HepG2 (cell line): ENCODE results near the gene RIMOC1. TPM values are rescaled to one million over a fixed set of nuclear protein-coding genes. Genes with fewer than 3 reads are reported as not detected.

Source experiments
- HDAC1 ChIP-seq: sonication (generic); formaldehyde crosslinking; IDR thresholded peaks from 2 replicates; pipeline ENCODE4 v1.5.1; 2020; ENCODE audit warnings: mild to moderate bottlenecking, missing genetic modification reagents
- ZNF20 ChIP-seq: sonication (generic); formaldehyde crosslinking; IDR thresholded peaks from 2 replicates; pipeline ENCODE4 v1.4.0; 2020; ENCODE audit warnings: mild to moderate bottlenecking, moderate library complexity, missing genetic modification reagents
- ZNF501 ChIP-seq: sonication (generic); formaldehyde crosslinking; IDR thresholded peaks from 2 replicates; pipeline ENCODE4 v1.5.1; 2020; ENCODE audit warnings: mild to moderate bottlenecking, moderate library complexity, missing genetic modification reagents
- polyA plus RNA-seq, 8 experiments: library from polyadenylated mRNA; depleted of rRNA in 3 of 8; stranded (reverse) in 7 of 8; unstranded in 1 of 8; fragments of >200 nt; fragmentation: Illumina TruSeq in 4 of 8; extraction: Trizol in 4 of 8; gene quantifications; 2 replicates each; pipeline versions ENCODE4 v1.2.1 to v1.2.3, GENCODE V29; 2011 to 2016; ENCODE audit warnings: low read depth in 4 of 8, missing spikeins in 1 of 8, mixed read lengths in 1 of 8; ENCODE audit not compliant: insufficient read depth in 1 of 8
- total RNA-seq, 5 experiments: library from RNA; depleted of rRNA; stranded (reverse); fragments of >200 nt; fragmentation: Illumina TruSeq; extraction: Trizol; gene quantifications; 2 replicates each; pipeline ENCODE4 v1.2.3, GENCODE V29; 2016; ENCODE audit warnings: low read depth in 1 of 5
- TF ChIP-seq, protein P1 (sequence below): sonication (generic); formaldehyde crosslinking; IDR thresholded peaks from 2 replicates; pipeline ENCODE4 v1.5.1; 2020; ENCODE audit warnings: missing genetic modification reagents, mild to moderate bottlenecking, borderline replicate concordance
- TF ChIP-seq, protein P2 (sequence below), 2 experiments: sonication (generic) in 1 of 2; formaldehyde crosslinking in 1 of 2; IDR thresholded peaks; 2 replicates each; pipeline versions ENCODE4 v1.5.1 to v1.6.1; 2011 to 2020; ENCODE audit warnings: borderline replicate concordance in 1 of 2, low read depth in 1 of 2, low read length in 1 of 2, mild to moderate bottlenecking in 1 of 2, missing genetic modification reagents in 1 of 2, moderate library complexity in 1 of 2
- TF ChIP-seq, protein P3 (sequence below): sonication (generic); formaldehyde crosslinking; IDR thresholded peaks from 2 replicates; pipeline ENCODE4 v1.4.0; 2020; ENCODE audit warnings: missing genetic modification reagents
- TF ChIP-seq, protein P4 (sequence below): sonication (generic); formaldehyde crosslinking; IDR thresholded peaks from 2 replicates; pipeline ENCODE4 v1.4.0; 2020; ENCODE audit warnings: missing genetic modification reagents
- TF ChIP-seq, protein P5 (sequence below): IDR thresholded peaks from 2 replicates; pipeline ENCODE4 v1.6.1; 2012; ENCODE audit warnings: low read length, improper control_type of control experiment
- TF ChIP-seq, protein P6 (sequence below): sonication (generic); formaldehyde crosslinking; IDR thresholded peaks from 2 replicates; pipeline ENCODE4 v1.4.0; 2020; ENCODE audit warnings: mild to moderate bottlenecking, missing genetic modification reagents
- TF ChIP-seq, protein P7 (sequence below): conservative IDR thresholded peaks from 2 replicates; pipeline ENCODE4 v1.6.1; 2018; ENCODE audit warnings: missing genetic modification reagents

RIMOC1 gene
- total and polyA plus RNA-seq, 2 of the 13 experiments (the other 11 are each of a cell fraction or from before 2014, with no cell fraction given) = 16.3 to 16.9 TPM

DNA sequence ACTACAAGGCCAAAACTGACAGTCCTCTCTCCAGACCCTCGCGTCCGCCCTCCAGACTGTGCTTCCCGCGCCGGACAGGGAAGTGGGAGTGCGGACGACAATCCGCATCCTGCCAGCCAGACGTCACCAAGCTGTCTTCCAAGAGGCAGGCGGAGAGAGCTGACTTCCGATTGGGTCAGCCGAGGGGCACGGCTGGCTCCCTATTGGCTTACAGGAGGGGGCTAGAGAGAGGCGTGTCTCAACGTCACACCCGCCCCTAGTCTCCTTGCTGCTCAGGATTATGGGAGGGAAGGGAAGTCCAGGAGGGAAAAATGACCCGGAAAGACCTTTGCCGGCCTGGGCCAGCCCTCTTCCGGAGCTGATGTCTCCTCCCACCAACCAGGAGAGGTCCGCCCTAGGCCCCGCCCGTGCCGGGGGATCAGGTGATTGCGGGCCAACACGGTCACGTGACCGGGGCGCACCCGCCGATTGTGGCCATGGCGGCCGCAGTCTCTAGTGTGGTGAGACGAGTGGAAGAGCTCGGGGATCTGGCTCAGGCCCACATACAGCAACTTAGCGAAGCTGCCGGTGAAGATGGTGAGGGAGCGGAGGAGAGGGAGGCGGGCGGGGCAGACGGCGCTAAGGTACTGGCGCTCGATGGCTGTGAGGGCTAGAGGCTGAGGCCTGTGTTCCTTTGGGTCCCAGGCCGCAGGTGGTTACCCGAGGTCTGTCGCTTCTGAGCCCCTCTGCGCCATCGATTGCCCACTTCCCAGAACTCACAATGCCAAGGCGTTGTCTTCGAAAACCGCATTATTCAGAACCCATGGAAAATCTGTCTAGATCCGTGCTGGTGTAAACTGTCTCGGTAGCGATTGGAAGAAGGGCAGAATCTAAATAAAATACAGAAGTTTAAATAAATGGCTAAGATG is at the start of gene RIMOC1 (continued):
- TF ChIP-seq, protein P1, sequence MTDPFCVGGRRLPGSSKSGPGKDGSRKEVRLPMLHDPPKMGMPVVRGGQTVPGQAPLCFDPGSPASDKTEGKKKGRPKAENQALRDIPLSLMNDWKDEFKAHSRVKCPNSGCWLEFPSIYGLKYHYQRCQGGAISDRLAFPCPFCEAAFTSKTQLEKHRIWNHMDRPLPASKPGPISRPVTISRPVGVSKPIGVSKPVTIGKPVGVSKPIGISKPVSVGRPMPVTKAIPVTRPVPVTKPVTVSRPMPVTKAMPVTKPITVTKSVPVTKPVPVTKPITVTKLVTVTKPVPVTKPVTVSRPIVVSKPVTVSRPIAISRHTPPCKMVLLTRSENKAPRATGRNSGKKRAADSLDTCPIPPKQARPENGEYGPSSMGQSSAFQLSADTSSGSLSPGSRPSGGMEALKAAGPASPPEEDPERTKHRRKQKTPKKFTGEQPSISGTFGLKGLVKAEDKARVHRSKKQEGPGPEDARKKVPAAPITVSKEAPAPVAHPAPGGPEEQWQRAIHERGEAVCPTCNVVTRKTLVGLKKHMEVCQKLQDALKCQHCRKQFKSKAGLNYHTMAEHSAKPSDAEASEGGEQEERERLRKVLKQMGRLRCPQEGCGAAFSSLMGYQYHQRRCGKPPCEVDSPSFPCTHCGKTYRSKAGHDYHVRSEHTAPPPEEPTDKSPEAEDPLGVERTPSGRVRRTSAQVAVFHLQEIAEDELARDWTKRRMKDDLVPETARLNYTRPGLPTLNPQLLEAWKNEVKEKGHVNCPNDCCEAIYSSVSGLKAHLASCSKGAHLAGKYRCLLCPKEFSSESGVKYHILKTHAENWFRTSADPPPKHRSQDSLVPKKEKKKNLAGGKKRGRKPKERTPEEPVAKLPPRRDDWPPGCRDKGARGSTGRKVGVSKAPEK (CRISPR knock-in tag) = no peak
- TF ChIP-seq HDAC1 (CRISPR knock-in tag) (peak; percentile 99), ZNF501 (CRISPR knock-in tag) (peak; percentile 83), ZNF20 (no peak)
- TF ChIP-seq, protein P2, sequence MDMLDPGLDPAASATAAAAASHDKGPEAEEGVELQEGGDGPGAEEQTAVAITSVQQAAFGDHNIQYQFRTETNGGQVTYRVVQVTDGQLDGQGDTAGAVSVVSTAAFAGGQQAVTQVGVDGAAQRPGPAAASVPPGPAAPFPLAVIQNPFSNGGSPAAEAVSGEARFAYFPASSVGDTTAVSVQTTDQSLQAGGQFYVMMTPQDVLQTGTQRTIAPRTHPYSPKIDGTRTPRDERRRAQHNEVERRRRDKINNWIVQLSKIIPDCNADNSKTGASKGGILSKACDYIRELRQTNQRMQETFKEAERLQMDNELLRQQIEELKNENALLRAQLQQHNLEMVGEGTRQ (IDR thresholded peaks at IDR 0.05; ENCODE audit: low read depth, low read length) = peak; percentile 98
- TF ChIP-seq, protein P2 (CRISPR knock-in tag; IDR thresholded peaks at IDR 0.05; ENCODE audit: borderline replicate concordance) = peak; percentile 100
- TF ChIP-seq, protein P3, sequence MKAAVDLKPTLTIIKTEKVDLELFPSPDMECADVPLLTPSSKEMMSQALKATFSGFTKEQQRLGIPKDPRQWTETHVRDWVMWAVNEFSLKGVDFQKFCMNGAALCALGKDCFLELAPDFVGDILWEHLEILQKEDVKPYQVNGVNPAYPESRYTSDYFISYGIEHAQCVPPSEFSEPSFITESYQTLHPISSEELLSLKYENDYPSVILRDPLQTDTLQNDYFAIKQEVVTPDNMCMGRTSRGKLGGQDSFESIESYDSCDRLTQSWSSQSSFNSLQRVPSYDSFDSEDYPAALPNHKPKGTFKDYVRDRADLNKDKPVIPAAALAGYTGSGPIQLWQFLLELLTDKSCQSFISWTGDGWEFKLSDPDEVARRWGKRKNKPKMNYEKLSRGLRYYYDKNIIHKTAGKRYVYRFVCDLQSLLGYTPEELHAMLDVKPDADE (CRISPR knock-in tag) = no peak
- TF ChIP-seq, protein P4, sequence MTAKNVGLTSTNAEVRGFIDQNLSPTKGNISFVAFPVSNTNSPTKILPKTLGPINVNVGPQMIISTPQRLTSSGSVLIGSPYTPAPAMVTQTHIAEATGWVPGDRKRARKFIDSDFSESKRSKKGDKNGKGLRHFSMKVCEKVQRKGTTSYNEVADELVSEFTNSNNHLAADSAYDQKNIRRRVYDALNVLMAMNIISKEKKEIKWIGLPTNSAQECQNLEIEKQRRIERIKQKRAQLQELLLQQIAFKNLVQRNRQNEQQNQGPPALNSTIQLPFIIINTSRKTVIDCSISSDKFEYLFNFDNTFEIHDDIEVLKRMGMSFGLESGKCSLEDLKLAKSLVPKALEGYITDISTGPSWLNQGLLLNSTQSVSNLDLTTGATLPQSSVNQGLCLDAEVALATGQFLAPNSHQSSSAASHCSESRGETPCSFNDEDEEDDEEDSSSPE (CRISPR knock-in tag) = peak; percentile 64
- TF ChIP-seq, protein P5, sequence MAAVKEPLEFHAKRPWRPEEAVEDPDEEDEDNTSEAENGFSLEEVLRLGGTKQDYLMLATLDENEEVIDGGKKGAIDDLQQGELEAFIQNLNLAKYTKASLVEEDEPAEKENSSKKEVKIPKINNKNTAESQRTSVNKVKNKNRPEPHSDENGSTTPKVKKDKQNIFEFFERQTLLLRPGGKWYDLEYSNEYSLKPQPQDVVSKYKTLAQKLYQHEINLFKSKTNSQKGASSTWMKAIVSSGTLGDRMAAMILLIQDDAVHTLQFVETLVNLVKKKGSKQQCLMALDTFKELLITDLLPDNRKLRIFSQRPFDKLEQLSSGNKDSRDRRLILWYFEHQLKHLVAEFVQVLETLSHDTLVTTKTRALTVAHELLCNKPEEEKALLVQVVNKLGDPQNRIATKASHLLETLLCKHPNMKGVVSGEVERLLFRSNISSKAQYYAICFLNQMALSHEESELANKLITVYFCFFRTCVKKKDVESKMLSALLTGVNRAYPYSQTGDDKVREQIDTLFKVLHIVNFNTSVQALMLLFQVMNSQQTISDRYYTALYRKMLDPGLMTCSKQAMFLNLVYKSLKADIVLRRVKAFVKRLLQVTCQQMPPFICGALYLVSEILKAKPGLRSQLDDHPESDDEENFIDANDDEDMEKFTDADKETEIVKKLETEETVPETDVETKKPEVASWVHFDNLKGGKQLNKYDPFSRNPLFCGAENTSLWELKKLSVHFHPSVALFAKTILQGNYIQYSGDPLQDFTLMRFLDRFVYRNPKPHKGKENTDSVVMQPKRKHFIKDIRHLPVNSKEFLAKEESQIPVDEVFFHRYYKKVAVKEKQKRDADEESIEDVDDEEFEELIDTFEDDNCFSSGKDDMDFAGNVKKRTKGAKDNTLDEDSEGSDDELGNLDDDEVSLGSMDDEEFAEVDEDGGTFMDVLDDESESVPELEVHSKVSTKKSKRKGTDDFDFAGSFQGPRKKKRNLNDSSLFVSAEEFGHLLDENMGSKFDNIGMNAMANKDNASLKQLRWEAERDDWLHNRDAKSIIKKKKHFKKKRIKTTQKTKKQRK = no peak
- TF ChIP-seq, protein P6, sequence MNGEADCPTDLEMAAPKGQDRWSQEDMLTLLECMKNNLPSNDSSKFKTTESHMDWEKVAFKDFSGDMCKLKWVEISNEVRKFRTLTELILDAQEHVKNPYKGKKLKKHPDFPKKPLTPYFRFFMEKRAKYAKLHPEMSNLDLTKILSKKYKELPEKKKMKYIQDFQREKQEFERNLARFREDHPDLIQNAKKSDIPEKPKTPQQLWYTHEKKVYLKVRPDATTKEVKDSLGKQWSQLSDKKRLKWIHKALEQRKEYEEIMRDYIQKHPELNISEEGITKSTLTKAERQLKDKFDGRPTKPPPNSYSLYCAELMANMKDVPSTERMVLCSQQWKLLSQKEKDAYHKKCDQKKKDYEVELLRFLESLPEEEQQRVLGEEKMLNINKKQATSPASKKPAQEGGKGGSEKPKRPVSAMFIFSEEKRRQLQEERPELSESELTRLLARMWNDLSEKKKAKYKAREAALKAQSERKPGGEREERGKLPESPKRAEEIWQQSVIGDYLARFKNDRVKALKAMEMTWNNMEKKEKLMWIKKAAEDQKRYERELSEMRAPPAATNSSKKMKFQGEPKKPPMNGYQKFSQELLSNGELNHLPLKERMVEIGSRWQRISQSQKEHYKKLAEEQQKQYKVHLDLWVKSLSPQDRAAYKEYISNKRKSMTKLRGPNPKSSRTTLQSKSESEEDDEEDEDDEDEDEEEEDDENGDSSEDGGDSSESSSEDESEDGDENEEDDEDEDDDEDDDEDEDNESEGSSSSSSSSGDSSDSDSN (CRISPR knock-in tag) = peak; percentile 73
- TF ChIP-seq, protein P7, sequence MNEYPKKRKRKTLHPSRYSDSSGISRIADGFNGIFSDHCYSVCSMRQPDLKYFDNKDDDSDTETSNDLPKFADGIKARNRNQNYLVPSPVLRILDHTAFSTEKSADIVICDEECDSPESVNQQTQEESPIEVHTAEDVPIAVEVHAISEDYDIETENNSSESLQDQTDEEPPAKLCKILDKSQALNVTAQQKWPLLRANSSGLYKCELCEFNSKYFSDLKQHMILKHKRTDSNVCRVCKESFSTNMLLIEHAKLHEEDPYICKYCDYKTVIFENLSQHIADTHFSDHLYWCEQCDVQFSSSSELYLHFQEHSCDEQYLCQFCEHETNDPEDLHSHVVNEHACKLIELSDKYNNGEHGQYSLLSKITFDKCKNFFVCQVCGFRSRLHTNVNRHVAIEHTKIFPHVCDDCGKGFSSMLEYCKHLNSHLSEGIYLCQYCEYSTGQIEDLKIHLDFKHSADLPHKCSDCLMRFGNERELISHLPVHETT (CRISPR knock-in tag) = no peak; the same call in 1 of the 2 replicates
